A673 (cell line): Measurements from ENCODE around the gene CDH4. TPM values are rescaled to one million over a fixed set of nuclear protein-coding genes. Genes with fewer than 3 reads are reported as not detected.

ENCODE experiments used
- BruUV-seq: library from RNA; stranded (reverse); fragments of 400-500 nt; replicated peaks from 2 replicates; lab custom pipeline; 2021; lab: Mats Ljungman, UMichigan
- CTCF ChIA-PET: fragments of 300-600 bp; sonication (Branson Sonifier 250); formaldehyde crosslinking; loops from one replicate; lab custom pipeline; 2022; ENCODE audit warnings: antibody characterized with exemption; lab: Charles Lee
- POLR2A ChIA-PET: fragments of 300-600 bp; sonication (Branson Sonifier 250); formaldehyde crosslinking; loops from one replicate; lab custom pipeline; 2022; ENCODE audit warnings: antibody characterized with exemption; ENCODE audit not compliant: low non-redundant PET; lab: Charles Lee
- DNase-seq: peaks from one replicate; pipeline ENCODE4 v3.0.0-alpha.2; 2015; ENCODE audit warnings: low spot score
- H3K27ac ChIP-seq: fragments of 200-600 bp; sonication (generic); 2 replicates; pipeline ENCODE4 v1.5.1; 2016; ENCODE audit warnings: mixed run types, low read depth, mild to moderate bottlenecking, mixed read lengths, antibody characterized with exemption, low read length; ENCODE audit not compliant: poor library complexity, severe bottlenecking
- H3K27me3 ChIP-seq: fragments of 200-600 bp; sonication (generic); replicated peaks from 2 replicates; pipeline ENCODE4 v1.6.1; 2017; ENCODE audit warnings: mixed run types, low read depth, mild to moderate bottlenecking, mixed read lengths, antibody characterized with exemption, low read length; ENCODE audit not compliant: insufficient read depth, poor library complexity
- H3K36me3 ChIP-seq: fragments of 200-600 bp; sonication (generic); 2 replicates; pipeline ENCODE4 v1.6.1; 2016; ENCODE audit warnings: mixed run types, mild to moderate bottlenecking, mixed read lengths, antibody characterized with exemption, low read length; ENCODE audit not compliant: insufficient read depth, poor library complexity, severe bottlenecking
- H3K4me1 ChIP-seq: fragments of 200-600 bp; sonication (generic); 2 replicates; pipeline ENCODE4 v1.6.1; 2017; ENCODE audit warnings: mixed run types, mild to moderate bottlenecking, mixed read lengths, antibody characterized with exemption, low read length; ENCODE audit not compliant: insufficient read depth, poor library complexity, severe bottlenecking
- H3K4me3 ChIP-seq: fragments of 200-600 bp; sonication (generic); 2 replicates; pipeline ENCODE4 v1.5.1; 2016; ENCODE audit warnings: low read depth, mixed run types, mild to moderate bottlenecking, mixed read lengths, low read length; ENCODE audit not compliant: poor library complexity, severe bottlenecking
- H3K9me3 ChIP-seq: fragments of 200-600 bp; sonication (generic); 2 replicates; pipeline ENCODE4 v1.6.1; 2016; ENCODE audit warnings: mixed run types, low read depth, mild to moderate bottlenecking, mixed read lengths, antibody characterized with exemption, low read length; ENCODE audit not compliant: poor library complexity, severe bottlenecking
- EZH2 ChIP-seq: fragments of 200-600 bp; sonication (generic); IDR thresholded peaks from 2 replicates; pipeline ENCODE4 v1.6.1; 2017; ENCODE audit warnings: borderline replicate concordance, low read depth, mild to moderate bottlenecking, mixed read lengths, antibody characterized with exemption, low read length; ENCODE audit not compliant: poor library complexity, severe bottlenecking
- intact Hi-C: fragments of 100-400 bp; cut with micrococcal nuclease; formaldehyde crosslinking; loops from one replicate; pipeline ENCODE4 v1.10.0; 2022; ENCODE audit not compliant: unreplicated experiment
- total RNA-seq: library from RNA; stranded (reverse); gene quantifications from 2 replicates; pipeline ENCODE4 v1.2.3, GENCODE V29; 2021
- TF ChIP-seq, protein P1 (sequence below): fragments of 300-800, 200-600 bp; sonication (generic); conservative IDR thresholded peaks from 2 replicates; pipeline ENCODE4 v1.5.1; 2017; ENCODE audit warnings: low read depth, mild to moderate bottlenecking, antibody characterized with exemption, low read length, moderate library complexity, mixed read lengths

CDH4 gene
- total RNA-seq, 1 experiment from 2014 or later: 8.3 TPM

- no peak for TF ChIP-seq EZH2
- TF ChIP-seq, protein P1, sequence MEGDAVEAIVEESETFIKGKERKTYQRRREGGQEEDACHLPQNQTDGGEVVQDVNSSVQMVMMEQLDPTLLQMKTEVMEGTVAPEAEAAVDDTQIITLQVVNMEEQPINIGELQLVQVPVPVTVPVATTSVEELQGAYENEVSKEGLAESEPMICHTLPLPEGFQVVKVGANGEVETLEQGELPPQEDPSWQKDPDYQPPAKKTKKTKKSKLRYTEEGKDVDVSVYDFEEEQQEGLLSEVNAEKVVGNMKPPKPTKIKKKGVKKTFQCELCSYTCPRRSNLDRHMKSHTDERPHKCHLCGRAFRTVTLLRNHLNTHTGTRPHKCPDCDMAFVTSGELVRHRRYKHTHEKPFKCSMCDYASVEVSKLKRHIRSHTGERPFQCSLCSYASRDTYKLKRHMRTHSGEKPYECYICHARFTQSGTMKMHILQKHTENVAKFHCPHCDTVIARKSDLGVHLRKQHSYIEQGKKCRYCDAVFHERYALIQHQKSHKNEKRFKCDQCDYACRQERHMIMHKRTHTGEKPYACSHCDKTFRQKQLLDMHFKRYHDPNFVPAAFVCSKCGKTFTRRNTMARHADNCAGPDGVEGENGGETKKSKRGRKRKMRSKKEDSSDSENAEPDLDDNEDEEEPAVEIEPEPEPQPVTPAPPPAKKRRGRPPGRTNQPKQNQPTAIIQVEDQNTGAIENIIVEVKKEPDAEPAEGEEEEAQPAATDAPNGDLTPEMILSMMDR: no peak
- ChIA-PET POLR2A (no interaction called here), CTCF (no interaction called here)
- BruUV-seq: no TSS peak
- no peak for DNase-seq
- Histone ChIP-seq H3K9me3 (no peaks in the 10 kb centered on the region), H3K27ac (no peak overlapping the region), H3K36me3 (no peaks in the 10 kb centered on the region), H3K4me1 (no peaks in the 10 kb centered on the region), H3K4me3 (no peak overlapping the region), H3K27me3 (peaks cover 17% of the 10 kb centered on the region)
- intact Hi-C loops: no loop called here
Observed at GRCh38 chr20:61667056-61667792, 415.2 kb downstream of the CDH4 start.

DNA sequence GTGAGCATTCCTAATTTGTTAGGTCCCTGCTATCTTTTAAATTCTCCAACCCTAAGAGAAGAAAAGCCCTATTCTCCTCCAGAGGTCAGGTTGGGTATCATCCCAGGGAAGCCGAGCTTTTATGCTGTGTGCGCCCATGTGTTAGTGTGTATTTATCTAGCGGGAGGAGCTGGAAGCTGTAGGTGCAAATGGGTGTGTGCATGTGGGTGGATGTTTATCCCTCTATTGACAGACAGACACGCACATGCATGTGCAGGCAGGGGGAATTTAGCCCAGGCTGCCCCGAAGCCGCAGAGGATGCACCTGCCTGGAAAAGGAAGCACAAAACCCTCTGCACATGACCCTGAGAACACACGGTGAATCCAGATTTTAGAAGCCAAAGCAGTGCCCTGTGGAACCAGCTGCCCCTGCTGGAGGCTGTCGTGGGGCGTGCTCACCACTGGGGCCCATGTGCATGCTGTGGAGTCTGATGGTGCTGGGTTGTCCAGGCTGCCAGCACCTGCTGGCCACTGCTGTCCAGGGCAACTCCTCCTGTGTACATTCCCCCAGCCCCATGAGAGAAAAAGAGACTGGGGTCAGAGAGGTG, 416.1 kb downstream of the CDH4 start:
- no peak for DNase-seq
- no peak overlapping the region for H3K4me3 ChIP-seq
- TF ChIP-seq EZH2: no peak
- TF ChIP-seq, protein P1: no peak
- intact Hi-C loops: no loop called here
- ChIA-PET POLR2A (no interaction called here), CTCF (no interaction called here)
- no peaks in the 10 kb centered on the region for H3K4me1 ChIP-seq
- no TSS peak for BruUV-seq
- no peaks in the 10 kb centered on the region for H3K36me3 ChIP-seq
- peaks cover 17% of the 10 kb centered on the region for H3K27me3 ChIP-seq
- H3K27ac ChIP-seq: no peak overlapping the region
- H3K9me3 ChIP-seq: no peaks in the 10 kb centered on the region

GRCh38 chr20:61668771-61669503, 416.9 kb downstream of the CDH4 start:
- H3K27me3 ChIP-seq: peaks cover 17% of the 10 kb centered on the region
- POLR2A ChIA-PET: no interaction called here
- intact Hi-C loops: no loop called here
- CTCF ChIA-PET: no interaction called here
- H3K4me1 ChIP-seq: no peaks in the 10 kb centered on the region
- no peak for DNase-seq
- H3K9me3 ChIP-seq: no peaks in the 10 kb centered on the region
- BruUV-seq: no TSS peak
- no peak for TF ChIP-seq EZH2
- TF ChIP-seq, protein P1: no peak
- no peaks in the 10 kb centered on the region for H3K36me3 ChIP-seq
- no peak overlapping the region for H3K4me3 ChIP-seq
- no peak overlapping the region for H3K27ac ChIP-seq
